ENCODE measurements around the gene HS2ST1.
"Not testable (repeated sequence)": the region's sequence is repeated elsewhere in the genome, so short reads cannot be mapped to it uniquely, and the experiment has no call there.

The HS2ST1 gene

DNA sequence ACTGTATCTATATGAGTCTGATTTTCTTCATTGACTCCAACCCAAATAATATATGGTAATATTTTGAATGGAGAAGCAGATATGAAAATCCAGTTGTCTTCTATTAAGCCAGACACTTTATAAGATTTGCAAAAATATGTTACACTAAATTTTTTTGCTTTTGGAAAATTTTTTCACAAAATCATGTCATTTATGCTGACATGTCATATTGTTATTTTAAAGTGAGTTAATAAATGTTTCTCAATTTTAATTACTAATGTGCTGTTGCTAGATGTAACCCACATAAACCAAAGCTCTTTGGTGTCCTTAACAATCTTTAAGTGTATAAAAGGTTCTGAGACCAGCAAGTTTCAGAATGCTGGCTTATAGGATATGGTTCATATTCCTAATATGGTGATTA is 142.5 kb downstream of the HS2ST1 start:
- TF ChIP-seq CTCF (IDR thresholded peaks at IDR 0.05; ENCODE audit: extremely low read depth, missing control alignments), result no peak
- no peak for DNase-seq (ENCODE audit: low spot score)

DNA sequence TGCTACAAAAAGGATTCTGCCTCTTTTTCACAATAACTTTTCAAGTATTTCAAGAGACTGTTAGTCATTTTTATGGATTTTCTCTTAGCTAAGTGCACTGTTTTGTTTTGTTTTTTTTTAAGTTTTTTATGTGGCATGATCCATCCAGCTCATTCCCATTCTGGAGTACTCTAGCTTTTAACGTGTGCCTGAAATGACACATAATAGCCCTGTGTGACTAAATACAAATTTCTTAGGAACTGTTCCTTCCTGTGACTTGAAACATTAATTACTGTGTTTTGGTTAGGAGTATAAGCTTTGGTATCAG is 143.9 kb downstream of the HS2ST1 start:
- TF ChIP-seq CTCF (IDR thresholded peaks at IDR 0.05; ENCODE audit: extremely low read depth, missing control alignments), result no peak
- no peak for DNase-seq (ENCODE audit: low spot score)

GRCh38 chr1:87061742-87062156 is 147.3 kb downstream of the HS2ST1 start:
- TF ChIP-seq CTCF (IDR thresholded peaks at IDR 0.05; ENCODE audit: extremely low read depth, missing control alignments), result no peak
- no peak for DNase-seq (ENCODE audit: low spot score)

DNA sequence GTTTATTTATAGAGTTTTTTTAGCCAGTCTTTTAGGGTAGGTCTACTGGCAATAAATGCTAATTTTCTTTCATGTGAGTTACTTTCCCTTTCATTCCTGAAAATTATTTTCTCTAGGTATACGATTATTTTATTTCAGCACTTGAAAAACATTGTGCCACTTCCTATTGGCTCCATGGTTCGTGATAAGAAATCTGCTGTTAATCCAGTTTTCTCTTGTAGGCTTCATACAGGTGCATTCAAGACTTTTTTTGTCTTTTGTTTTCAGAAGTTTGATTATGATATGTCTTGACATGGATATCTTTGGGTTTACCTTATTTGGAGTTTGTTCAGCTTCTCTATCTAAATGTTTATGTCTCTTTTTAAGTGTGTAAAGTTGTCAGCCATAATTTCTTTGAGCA is 148.3 kb downstream of the HS2ST1 start:
- TF ChIP-seq CTCF (IDR thresholded peaks at IDR 0.05; ENCODE audit: extremely low read depth, missing control alignments), result no peak
- no peak for DNase-seq (ENCODE audit: low spot score)

- TF ChIP-seq CTCF (IDR thresholded peaks at IDR 0.05; ENCODE audit: extremely low read depth, missing control alignments), result no peak
- DNase-seq (ENCODE audit: low spot score), result no peak
Observed at GRCh38 chr1:87064309-87064708, 149.9 kb downstream of the HS2ST1 start.

DNA sequence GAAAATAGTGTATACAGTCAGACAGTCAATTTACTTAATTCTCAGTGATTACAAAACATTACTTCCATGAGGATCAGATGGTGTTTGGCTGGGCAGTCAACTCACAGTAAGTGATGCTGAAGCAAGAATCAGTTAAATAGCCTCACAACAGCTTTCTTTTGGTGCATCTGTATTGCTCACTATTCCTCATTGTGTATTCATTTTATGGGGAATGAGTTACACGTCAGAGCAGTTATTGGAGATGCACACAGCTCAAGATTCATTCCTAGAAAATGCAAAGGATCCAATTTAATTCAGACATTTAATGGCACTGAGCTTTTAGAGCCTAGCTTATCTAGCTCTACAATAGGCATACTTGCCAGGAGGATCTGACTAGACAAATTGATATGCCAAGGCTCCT is 150.6 kb downstream of the HS2ST1 start:
- no peak for TF ChIP-seq CTCF (IDR thresholded peaks at IDR 0.05; ENCODE audit: extremely low read depth, missing control alignments)
- no peak for DNase-seq (ENCODE audit: low spot score)

DNA sequence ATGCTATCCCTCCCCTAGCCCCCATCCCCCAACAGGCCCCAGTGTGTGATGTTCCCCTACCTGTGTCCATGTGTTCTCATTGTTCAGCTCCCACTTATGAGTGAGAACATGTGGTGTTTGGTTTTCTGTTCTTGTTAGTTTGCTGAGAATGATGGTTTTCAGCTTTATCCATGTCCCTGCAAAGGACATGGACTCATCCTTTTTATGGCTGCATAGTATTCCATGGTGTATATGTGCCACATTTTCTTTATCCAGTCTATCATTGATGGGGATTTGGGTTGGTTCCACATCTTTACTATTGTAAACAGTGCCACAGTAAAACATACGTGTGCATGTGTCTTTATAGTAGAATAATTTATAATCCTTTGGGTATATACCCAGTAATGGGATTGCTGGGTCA is 152.3 kb downstream of the HS2ST1 start:
- not testable (repeated sequence) for DNase-seq (ENCODE audit: low spot score)

DNA sequence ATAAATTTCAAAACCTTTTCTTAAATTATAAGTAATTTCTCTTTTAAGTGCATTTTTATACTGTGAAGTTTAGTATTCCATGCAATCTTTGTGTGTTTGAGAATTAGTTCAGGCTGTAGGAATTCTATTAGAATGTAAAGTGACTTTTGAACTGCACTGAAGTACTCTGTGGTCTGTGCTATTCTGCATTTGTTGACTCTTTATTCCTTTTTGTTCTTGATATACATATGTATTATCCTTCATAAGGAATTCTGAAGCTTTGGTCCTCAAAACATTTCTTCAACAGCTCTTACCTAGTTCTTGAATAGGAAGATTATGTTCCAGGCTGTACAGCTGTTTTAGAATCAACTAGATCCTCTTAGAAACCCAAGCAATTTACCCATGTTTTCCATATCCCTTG is 158.0 kb downstream of the HS2ST1 start:
- no peak for TF ChIP-seq CTCF (IDR thresholded peaks at IDR 0.05; ENCODE audit: extremely low read depth, missing control alignments)
- DNase-seq (ENCODE audit: low spot score), result no peak
